Embryonic facial prominence (tissue), 1 donor: Measurements from ENCODE around the gene KRT85.
A peak's percentile ranks its signal among the peaks of the same experiment; 100 is the strongest.
"Not testable (repeated sequence)": the region's sequence is repeated elsewhere in the genome, so short reads cannot be mapped to it uniquely, and the experiment has no call there.

Experiments used
- DNase-seq: peaks from one replicate; pipeline ENCODE4 v3.0.0-alpha.2; 2016; ENCODE audit errors: extremely low spot score

KRT85 gene

GRCh38 chr12:52349196-52349595 lies 18.1 kb downstream of the KRT85 start:
- no peak for DNase-seq

- DNase-seq: no peak
Measured at GRCh38 chr12:52347551-52348510, 19.4 kb downstream of the KRT85 start.

DNA sequence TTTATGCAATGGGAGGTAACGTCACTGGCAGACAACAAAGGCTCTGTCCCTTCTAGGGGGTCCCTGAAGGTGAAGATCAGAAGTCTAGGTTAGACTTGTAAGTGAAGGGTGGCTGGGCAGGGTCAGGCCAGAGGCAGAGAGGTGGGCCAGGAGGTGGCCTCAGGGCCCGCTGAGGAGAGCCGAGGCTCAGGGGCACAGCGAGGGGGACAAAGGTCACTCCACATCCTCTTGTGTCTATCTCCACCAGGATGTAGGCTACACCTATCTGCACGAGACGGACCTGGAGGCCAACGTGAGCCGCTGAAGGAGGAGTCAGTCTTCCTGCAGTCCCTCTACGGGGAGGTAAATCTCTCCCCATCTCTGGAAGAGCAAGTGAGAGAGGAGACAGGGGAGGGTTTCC lies 20.3 kb downstream of the KRT85 start:
- no peak for DNase-seq

DNA sequence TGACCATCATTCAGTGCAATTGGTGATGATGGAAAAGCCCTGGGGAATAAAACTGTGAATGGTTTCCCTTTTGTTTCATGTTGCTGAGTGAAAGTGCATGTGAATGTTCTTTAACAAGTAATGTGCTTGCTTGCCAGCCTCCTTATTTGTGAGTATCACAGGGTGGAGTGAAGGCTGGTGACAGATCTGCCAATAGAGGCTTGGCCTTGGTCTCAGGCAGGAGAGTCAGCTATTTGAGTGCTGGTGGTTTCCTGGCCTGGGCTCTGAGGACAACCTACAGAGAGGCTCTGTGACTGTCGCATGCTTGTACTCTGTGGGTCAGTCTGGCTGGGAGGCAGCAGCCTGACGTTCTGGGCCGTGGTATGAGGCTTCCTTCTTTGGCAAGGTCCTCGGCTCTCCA lies 20.7 kb downstream of the KRT85 start:
- no peak for DNase-seq

GRCh38 chr12:52345041-52345440 lies 22.2 kb downstream of the KRT85 start:
- DNase-seq: not testable (repeated sequence)

DNA sequence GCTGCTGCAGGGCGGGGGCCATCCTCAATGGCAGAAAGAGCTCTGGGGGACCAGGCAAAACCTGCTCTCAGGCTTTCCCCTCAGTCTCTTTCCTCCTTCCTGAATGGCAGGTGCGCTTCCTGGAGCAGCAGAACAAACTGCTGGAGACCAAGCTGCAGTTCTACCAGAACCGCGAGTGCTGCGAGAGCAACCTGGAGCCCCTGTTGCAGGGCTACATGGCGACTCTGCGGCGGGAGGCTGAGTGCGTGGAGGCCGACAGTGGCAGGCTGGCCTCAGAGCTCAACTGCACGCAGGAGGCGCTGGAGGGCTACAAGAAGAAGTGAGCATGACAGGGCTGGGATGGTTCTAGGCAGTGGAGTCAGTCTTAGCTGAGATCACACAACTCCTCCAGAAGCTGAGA lies 23.2 kb downstream of the KRT85 start:
- no peak for DNase-seq

- no peak for DNase-seq
Measured at GRCh38 chr12:52343550-52343949, 23.7 kb downstream of the KRT85 start.

DNA sequence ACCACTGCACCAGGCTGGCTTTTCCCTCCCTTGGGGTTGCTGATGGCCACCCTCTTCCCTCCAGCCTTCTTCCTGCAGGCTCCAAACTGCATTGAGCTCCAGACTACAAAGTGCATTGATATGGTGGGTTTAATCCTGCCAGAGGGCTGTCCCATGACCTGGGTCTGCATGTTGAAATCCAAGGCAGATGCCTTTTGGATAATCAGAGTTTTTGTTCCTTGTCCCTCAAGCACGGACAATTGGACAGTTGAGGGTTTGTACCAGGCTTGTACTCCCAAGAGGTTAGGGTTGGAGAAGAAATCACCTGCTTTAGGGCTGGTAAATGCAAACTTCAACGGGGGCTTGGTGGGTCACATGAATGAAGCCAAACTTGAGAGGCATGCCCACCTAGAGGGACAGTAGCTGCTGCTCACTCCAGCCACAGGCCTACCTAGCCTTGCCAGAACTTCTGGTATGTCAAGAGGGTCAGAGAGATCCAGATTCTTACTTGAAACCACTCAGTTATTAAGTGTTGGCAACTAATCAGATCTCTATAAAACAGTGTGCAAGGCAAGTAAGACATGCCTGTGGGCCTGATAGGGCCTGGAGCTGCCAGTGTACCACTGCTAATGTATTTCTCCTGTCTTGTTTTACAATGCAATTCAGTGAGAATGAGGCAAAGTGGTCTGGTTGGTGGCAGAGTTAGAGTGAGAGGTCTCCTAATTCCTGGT lies 24.3 kb downstream of the KRT85 start:
- no peak for DNase-seq

GRCh38 chr12:52341066-52341580 lies 26.2 kb downstream of the KRT85 start:
- no peak for DNase-seq

DNA sequence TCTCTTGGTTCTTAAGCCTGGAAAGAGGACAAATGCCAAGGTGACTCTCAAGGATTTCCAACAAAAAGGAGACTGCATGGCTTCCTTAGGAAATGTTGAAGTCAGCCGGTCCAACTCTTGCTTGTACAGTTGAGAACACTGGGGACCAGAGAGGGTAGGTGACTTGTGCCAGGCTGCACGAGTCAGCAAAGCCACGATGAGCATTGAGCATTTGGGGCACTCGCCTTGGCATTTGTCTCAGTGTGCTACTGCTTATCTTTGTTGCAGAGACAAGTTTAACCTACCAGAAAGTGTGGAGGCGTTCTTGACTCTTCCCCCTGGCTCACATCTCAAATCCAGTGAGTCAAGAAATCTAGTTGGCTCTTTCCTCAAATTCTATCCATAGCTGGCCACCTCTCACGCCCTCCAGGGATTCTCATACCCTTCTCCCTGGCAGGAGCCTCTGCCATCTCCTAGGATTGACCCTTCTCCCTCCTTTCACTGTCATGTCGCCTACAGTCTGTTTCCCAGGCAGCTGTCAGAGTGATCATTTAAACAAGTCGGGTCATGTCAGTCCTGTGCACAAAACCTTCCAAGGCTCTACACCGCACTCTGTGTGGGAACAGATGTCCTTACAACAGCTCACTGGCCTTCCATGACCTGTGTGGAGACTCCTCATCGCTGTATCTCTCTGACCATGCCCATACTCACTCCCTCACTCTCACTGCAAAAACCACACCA lies 28.9 kb downstream of the KRT85 start:
- no peak for DNase-seq

DNA sequence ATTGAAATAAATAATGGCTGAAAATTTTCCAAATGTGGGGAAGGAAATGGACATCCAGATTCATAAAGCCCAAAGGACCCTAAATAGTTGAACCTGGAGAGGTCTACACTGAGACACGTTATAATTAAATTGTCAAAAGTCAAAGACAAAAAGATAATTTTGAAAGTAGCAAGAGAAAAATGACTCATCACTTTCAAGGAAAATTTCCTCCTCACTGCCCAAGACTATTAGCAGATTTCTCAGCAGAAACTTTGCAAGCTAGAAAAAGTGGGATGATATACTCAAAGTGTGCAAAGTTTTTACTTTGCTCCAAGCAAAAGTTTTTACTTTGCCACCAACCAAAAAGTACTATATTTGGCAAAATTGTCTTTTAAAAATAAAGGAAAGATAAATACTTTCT lies 30.2 kb downstream of the KRT85 start:
- DNase-seq: no peak

- DNase-seq: no peak
Measured at GRCh38 chr12:52336641-52337040, 30.6 kb downstream of the KRT85 start.

GRCh38 chr12:52335598-52336262 lies 31.6 kb downstream of the KRT85 start:
- DNase-seq: no peak

DNA sequence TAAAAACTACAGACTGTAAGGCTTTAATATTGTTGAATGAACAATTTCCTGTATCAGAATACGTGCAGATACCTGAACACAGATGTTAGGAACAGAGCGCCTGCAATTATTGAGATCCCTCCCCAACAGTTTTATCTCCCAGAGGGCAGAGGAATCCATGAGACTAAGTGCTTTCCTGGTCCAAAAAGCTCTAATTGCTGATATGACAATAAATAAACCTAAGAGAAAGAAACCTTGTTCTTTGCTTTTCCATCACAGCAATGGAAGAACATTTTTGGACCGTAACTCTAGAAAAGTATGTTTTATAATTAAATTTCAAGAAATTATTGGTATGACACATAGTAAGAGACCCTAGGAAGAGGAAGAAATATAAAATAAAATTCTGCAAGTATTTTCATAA lies 33.1 kb downstream of the KRT85 start:
- DNase-seq: no peak

GRCh38 chr12:52333321-52333720 lies 34.0 kb downstream of the KRT85 start:
- no peak for DNase-seq

GRCh38 chr12:52332381-52332780 lies 34.9 kb downstream of the KRT85 start:
- DNase-seq: no peak

GRCh38 chr12:52331833-52332232 lies 35.4 kb downstream of the KRT85 start:
- no peak for DNase-seq

DNA sequence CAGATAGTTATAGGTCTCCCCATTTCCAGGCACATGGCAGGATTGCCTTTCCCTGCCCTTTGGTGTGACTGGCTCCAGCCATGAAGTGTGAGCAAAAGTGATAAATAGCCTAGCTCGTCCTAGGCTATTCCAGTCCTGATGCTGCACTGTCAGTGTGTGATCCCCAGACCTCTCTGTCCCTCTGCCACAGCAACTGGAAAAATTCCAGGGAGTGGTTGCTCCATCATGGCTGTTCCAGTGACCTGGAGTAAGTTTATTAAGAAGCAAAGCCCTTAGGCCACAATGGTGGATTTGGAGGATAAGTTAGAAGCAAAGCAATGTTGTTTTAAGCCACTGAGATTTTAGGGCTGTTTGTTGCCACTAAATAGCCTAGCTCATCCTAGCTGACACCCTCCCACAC lies 36.2 kb downstream of the KRT85 start:
- no peak for DNase-seq

DNA sequence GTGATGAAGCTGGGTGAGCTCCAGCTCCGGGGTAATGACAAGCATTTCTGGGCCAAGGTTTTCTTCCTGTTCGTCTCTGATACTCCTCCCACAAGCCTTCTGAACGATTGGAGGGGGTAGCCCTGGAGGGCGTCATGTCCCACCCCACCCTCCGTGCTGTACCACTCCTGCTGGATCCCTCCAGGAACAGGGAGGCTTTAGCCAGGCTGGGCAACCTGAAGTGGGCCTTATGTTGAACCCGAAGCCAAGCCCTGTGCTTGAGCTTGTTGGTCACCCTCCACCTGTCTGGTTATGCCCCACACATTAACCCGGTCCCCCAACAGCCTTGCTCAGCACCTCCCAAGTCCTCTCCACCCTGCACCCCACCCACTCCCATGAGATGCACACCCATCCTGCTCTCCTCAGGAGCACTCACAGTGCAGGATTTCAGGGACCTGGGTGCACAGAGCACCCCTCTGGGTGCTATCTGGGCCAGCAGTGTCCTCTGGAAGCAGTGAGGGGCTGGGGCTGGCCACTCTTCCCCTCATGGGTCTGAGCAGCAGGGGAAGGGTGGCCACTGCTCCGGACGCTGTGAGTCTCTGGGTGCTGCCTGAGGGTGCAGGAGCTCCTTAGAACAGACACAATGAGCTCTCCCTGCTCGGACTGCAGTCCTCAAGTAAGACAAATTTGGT lies 39.3 kb downstream of the KRT85 start:
- DNase-seq: no peak

DNA sequence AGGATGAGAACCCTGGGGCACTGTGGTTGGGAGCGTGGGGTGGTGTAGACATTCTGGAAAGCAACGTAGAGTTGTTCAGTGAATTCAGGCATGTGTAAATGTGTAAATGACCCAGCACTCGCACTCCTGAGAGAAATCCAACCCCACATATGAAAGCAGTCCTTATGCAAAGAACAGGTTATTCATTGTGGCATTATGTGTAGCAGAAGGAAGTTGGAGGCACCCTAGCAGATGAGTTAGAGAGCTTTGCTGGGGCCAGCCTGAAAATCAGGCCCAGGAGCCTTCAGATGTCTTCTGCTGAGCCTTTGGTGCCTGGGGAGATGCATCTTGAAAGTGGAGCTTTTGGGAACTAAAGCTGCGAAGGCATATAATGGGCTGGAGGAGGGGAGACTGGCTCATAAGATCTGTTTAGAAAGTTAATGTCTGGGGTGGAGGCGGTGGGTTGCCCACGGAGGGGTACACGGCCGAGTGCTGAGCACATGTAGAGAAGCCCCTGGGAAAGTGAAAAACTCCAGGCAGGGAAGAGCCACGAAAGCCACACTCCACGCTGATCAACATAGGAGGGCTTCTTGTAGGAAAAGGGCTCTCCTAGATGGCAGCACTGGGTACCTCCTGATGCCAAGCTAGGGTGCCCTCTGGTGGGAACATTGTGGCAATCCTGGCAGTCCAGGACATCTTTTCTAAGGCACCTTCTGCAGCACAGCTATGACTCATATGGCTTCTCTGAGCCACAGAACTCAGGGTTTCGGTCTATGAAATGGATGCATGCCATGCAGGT lies 40.0 kb downstream of the KRT85 start:
- DNase-seq: peak; percentile 36
